IPS DF 6.9 (cell line): Measurements from ENCODE around the gene CSF3R.
"Not testable (repeated sequence)": the region's sequence is repeated elsewhere in the genome, so short reads cannot be mapped to it uniquely, and the experiment has no call there.

Source experiments
- DNase-seq: peaks from one replicate; pipeline ENCODE4 v3.0.0-alpha.2; 2013; ENCODE audit warnings: low read depth, low spot score
- H3K27ac ChIP-seq: one replicate; pipeline ENCODE4 v1.5.1; 2013; ENCODE audit warnings: low read length, control low read depth
- H3K27me3 ChIP-seq: 2 replicates; pipeline ENCODE4 v1.6.1; 2013; ENCODE audit warnings: mild to moderate bottlenecking, low read length; ENCODE audit not compliant: control insufficient read depth, insufficient read depth
- H3K36me3 ChIP-seq: 2 replicates; pipeline ENCODE4 v1.6.1; 2013; ENCODE audit warnings: low read length; ENCODE audit not compliant: control insufficient read depth, insufficient read depth
- H3K4me1 ChIP-seq: 2 replicates; pipeline ENCODE4 v1.6.1; 2013; ENCODE audit warnings: low read length; ENCODE audit not compliant: control insufficient read depth, insufficient read depth
- H3K4me3 ChIP-seq: 2 replicates; pipeline ENCODE4 v1.5.1; 2013; ENCODE audit warnings: mild to moderate bottlenecking, low read length
- H3K9me3 ChIP-seq: 2 replicates; pipeline ENCODE4 v1.6.1; 2013; ENCODE audit warnings: low read length, inconsistent platforms; ENCODE audit not compliant: control insufficient read depth, insufficient read depth
- WGBS: extraction: QIAGEN DNeasy Blood & Tissue Kit; methylation state at CpG from one replicate; pipeline ENCODE4 v1.1.7; 2013; ENCODE audit warnings: mixed read lengths, missing lambda C conversion rate; ENCODE audit not compliant: insufficient read length, insufficient coverage; 5-methylcytosine and 5-hydroxymethylcytosine counted together

CSF3R gene

GRCh38 chr1:36497207-36497606 lies 14.5 kb upstream of the CSF3R start:
- H3K4me3 ChIP-seq, result no peak overlapping the region
- H3K27ac ChIP-seq, result no peak overlapping the region
- H3K36me3 ChIP-seq, result no peaks in the 10 kb centered on the region
- no peak for DNase-seq
- H3K9me3 ChIP-seq, result no peaks in the 10 kb centered on the region
- H3K4me1 ChIP-seq, result no peaks in the 10 kb centered on the region
- H3K27me3 ChIP-seq, result 0 out of 2 replicates have a peak, but pooled peaks cover 2% of the 10 kb centered on the region
- WGBS, result no CpG with 5 or more reads among the region's 2 CpGs

- no peak for DNase-seq
- Histone ChIP-seq H3K4me3 (no peak overlapping the region), H3K27ac (no peak overlapping the region), H3K27me3 (0 out of 2 replicates have a peak, but pooled peaks cover 2% of the 10 kb centered on the region), H3K36me3 (no peaks in the 10 kb centered on the region), H3K9me3 (no peaks in the 10 kb centered on the region), H3K4me1 (no peaks in the 10 kb centered on the region)
- WGBS, result no CpG with 5 or more reads among the region's 5 CpGs
Measured at GRCh38 chr1:36494971-36495370, 12.3 kb upstream of the CSF3R start.

DNA sequence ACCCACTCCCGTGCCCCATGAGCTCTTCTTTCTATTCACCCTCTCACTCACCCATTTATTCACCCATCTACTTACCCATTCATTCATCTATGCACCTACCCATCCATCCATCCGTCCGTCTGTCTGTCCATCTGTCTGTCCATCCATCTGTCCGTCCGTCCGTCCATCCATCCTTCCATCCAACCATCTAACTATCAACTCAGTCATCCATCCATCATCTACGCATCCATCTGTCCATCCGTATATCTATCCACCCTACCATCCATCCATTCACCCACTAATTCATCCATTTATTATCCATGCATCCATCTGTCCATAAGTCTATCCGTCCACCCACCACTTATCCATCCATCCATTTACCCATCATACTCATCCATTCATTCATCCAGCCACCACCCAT lies 10.8 kb upstream of the CSF3R start:
- no peak overlapping the region for H3K27ac ChIP-seq
- H3K9me3 ChIP-seq, result no peaks in the 10 kb centered on the region
- 0 out of 2 replicates have a peak, but pooled peaks cover 2% of the 10 kb centered on the region for H3K27me3 ChIP-seq
- H3K4me1 ChIP-seq, result no peaks in the 10 kb centered on the region
- H3K36me3 ChIP-seq, result no peaks in the 10 kb centered on the region
- no peak overlapping the region for H3K4me3 ChIP-seq
- WGBS, result 100% methylated on average over 3 of the region's 9 CpGs
- no peak for DNase-seq

DNA sequence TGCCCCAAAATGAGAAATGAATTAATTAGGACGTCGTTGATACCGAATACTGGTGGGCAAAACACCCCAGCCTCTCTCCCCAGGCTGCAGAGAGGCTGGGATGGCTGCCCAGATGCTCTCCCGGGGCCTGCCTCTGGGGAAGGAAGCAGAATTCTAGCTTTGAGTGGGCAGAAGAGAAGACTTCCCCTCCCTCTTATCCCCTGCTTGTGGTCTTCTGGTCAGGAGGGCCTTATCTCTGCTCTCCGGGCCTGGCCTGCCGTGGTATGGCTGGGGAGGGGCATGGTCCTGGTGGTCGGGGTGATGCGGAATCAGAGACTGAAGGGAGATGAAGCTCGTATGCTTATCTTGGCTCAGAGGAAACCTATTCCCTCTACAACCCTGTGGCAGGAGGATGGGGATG lies 9.8 kb upstream of the CSF3R start:
- WGBS, result no CpG with 5 or more reads among the region's 9 CpGs
- no peak for DNase-seq

GRCh38 chr1:36489258-36490051 lies 6.7 kb upstream of the CSF3R start:
- DNase-seq, H3K9me3 ChIP-seq, H3K4me3 ChIP-seq, H3K4me1 ChIP-seq, H3K27me3 ChIP-seq, H3K27ac ChIP-seq, H3K36me3 ChIP-seq: not testable (repeated sequence)
- WGBS, result no CpG with 5 or more reads among the region's 10 CpGs

More for the DNA sequence above, 9.8 kb upstream of the CSF3R start:
- Histone ChIP-seq H3K9me3 (no peaks in the 10 kb centered on the region), H3K27me3 (0 out of 2 replicates have a peak, but pooled peaks cover 2% of the 10 kb centered on the region), H3K27ac (no peak overlapping the region), H3K36me3 (no peaks in the 10 kb centered on the region), H3K4me3 (no peak overlapping the region), H3K4me1 (no peaks in the 10 kb centered on the region)

- no peaks in the 10 kb centered on the region for H3K9me3 ChIP-seq
- H3K4me3 ChIP-seq, result no peak overlapping the region
- no peak overlapping the region for H3K27ac ChIP-seq
- H3K4me1 ChIP-seq, result no peaks in the 10 kb centered on the region
- H3K27me3 ChIP-seq, result no peaks in the 10 kb centered on the region
- H3K36me3 ChIP-seq, result no peaks in the 10 kb centered on the region
- DNase-seq, result no peak
- no CpG with 5 or more reads among the region's 3 CpGs for WGBS
Measured at GRCh38 chr1:36487906-36488305, 5.2 kb upstream of the CSF3R start.

DNA sequence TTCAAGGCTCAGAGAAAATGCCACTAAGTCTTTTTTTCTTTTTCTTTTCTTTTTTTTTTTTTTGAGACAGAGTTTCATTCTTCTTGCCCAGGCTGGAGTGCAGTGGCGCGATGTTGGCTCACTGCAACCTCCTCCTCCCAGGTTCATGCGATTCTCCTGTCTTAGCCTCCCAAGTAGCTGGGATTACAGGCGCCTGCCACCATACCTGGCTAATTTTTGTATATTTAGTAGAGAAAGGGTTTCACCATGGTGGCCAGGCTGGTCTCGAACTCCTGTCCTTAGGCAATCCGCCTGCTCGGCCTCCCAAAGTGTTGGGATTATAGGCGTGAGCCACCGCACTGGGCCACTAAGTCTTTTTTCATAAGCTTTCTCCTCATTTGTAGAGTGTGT lies 4.6 kb upstream of the CSF3R start:
- not testable (repeated sequence) for H3K4me3 ChIP-seq, H3K9me3 ChIP-seq, H3K4me1 ChIP-seq, H3K27me3 ChIP-seq, H3K36me3 ChIP-seq, H3K27ac ChIP-seq, DNase-seq
- no CpG with 5 or more reads among the region's 9 CpGs for WGBS

DNA sequence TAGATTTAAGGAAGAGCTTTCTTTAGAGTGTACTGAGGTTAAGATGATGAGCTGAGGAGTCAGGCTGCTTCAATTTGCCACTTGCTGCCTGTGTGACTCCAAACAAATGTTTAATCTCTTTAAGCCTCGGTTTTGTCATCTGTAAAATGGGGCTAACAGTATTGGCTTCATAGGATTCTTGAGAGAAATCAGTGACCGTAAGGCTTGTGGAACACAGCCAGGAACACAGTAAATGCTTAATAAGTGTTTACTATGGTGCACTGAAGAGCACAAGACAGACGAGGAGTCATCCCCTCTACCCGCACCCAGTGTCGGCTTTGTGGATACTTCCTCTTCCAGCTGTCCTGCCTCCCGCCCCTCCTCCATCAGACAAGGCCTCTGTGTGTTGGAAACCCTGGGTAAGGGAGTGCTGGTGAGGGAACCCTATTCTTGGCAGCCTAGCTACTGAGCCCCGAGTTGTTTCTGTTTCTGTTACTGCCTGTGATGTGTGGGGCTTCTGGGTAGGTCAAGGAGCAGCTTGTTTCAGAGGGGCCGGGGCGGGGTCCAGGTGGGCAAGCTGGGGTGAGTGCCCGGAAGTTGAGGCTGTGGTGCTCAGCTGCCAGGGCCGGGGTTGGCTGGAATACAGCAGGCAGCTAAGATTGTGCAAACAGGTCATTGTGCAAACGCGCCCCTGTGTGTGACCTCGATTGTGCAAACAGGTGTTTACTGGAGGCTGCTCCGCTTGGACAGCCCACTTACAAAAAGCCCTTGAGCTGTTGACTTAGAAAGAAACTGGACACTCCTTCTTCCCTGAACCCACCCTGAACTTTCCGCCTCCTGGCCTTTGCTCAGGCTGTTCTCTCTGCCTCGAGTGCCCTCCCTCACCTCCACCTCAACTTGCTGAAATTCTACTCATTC lies 4.0 kb upstream of the CSF3R start:
- no peaks in the 10 kb centered on the region for H3K9me3 ChIP-seq
- H3K4me3 ChIP-seq, result no peak overlapping the region
- no peak for DNase-seq
- H3K4me1 ChIP-seq, result no peaks in the 10 kb centered on the region
- no peak overlapping the region for H3K27ac ChIP-seq
- H3K27me3 ChIP-seq, result no peaks in the 10 kb centered on the region
- WGBS, result no CpG with 5 or more reads among the region's 17 CpGs
- no peaks in the 10 kb centered on the region for H3K36me3 ChIP-seq

DNA sequence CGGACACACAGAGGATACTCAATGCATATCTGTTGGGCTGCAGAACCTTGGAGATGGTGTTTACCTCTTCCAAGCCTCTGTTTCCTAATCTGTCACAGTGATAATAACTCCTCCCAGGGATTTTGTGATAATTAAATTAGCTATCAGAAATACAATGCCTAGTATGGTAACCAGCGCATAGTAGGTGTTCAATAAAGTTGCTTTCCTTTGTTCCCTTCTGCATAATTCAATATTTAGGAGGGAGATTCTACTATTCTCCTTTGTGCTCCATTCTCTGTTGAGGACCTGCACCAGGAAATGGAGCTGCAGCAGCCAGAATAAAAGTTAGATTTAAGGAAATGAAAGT lies 3.4 kb upstream of the CSF3R start:
- Histone ChIP-seq H3K27me3 (no peaks in the 10 kb centered on the region), H3K36me3 (no peaks in the 10 kb centered on the region), H3K4me3 (no peak overlapping the region), H3K27ac (no peak overlapping the region), H3K4me1 (no peaks in the 10 kb centered on the region), H3K9me3 (no peaks in the 10 kb centered on the region)
- DNase-seq, result no peak
- WGBS, result no CpG with 5 or more reads among the region's 2 CpGs

- no CpG with 5 or more reads among the region's 2 CpGs for WGBS
- no peaks in the 10 kb centered on the region for H3K9me3 ChIP-seq
- DNase-seq, result no peak
- no peaks in the 10 kb centered on the region for H3K36me3 ChIP-seq
- no peak overlapping the region for H3K27ac ChIP-seq
- H3K4me3 ChIP-seq, result no peak overlapping the region
- H3K27me3 ChIP-seq, result no peaks in the 10 kb centered on the region
- no peaks in the 10 kb centered on the region for H3K4me1 ChIP-seq
Measured at GRCh38 chr1:36484099-36484498, 1.4 kb upstream of the CSF3R start.
